Endodermal cell (in vitro differentiated cells): ENCODE results near the gene TFG. TPM values are rescaled to one million over a fixed set of nuclear protein-coding genes. Genes with fewer than 3 reads are reported as not detected.
"Not testable (repeated sequence)": the region's sequence is repeated elsewhere in the genome, so short reads cannot be mapped to it uniquely, and the experiment has no call there.

Experiments used
- DNase-seq: peaks from one replicate; pipeline ENCODE4 v3.0.0-alpha.2; 2017
- H3K27ac ChIP-seq: 2 replicates; pipeline ENCODE4 v1.5.1; 2013; ENCODE audit warnings: mild to moderate bottlenecking, low read depth, low read length, moderate library complexity
- H3K27me3 ChIP-seq: 2 replicates; pipeline ENCODE4 v1.6.1; 2013; ENCODE audit warnings: mild to moderate bottlenecking, low read length, moderate library complexity; ENCODE audit not compliant: insufficient read depth, control insufficient read depth, poor library complexity, severe bottlenecking
- H3K36me3 ChIP-seq: 2 replicates; pipeline ENCODE4 v1.7.0; 2013; ENCODE audit warnings: mild to moderate bottlenecking, low read length, moderate library complexity; ENCODE audit not compliant: control insufficient read depth, insufficient read depth
- H3K4me1 ChIP-seq: one replicate; pipeline ENCODE4 v1.7.0; 2013; ENCODE audit warnings: low read length; ENCODE audit not compliant: control insufficient read depth, insufficient read depth
- H3K4me3 ChIP-seq: 2 replicates; pipeline ENCODE4 v1.5.1; 2013; ENCODE audit warnings: mild to moderate bottlenecking, low read length, moderate library complexity
- H3K9ac ChIP-seq: 2 replicates; pipeline ENCODE4 v1.6.1; 2013; ENCODE audit warnings: mild to moderate bottlenecking, low read length, moderate library complexity; ENCODE audit not compliant: poor library complexity, severe bottlenecking; ENCODE audit errors: extremely low read depth
- H3K9me3 ChIP-seq: 2 replicates; pipeline ENCODE4 v1.6.1; 2013; ENCODE audit warnings: mild to moderate bottlenecking, low read length, moderate library complexity; ENCODE audit not compliant: control insufficient read depth
- H3K27ac Mint-ChIP-seq: 2 replicates; pipeline ENCODE4 v1.8.0; 2020; ENCODE audit warnings: mixed read lengths
- H3K27me3 Mint-ChIP-seq: 2 replicates; pipeline ENCODE4 v1.8.0; 2021; ENCODE audit warnings: mild to moderate bottlenecking, mixed read lengths; ENCODE audit not compliant: insufficient read depth
- H3K36me3 Mint-ChIP-seq: 2 replicates; pipeline ENCODE4 v1.8.0; 2020; ENCODE audit warnings: low read depth, mixed read lengths
- H3K4me1 Mint-ChIP-seq: 2 replicates; pipeline ENCODE4 v1.8.0; 2020; ENCODE audit warnings: mixed read lengths
- H3K4me3 Mint-ChIP-seq: 2 replicates; pipeline ENCODE4 v1.8.0; 2020; ENCODE audit warnings: mild to moderate bottlenecking, moderate library complexity, mixed read lengths
- H3K9me3 Mint-ChIP-seq: 2 replicates; pipeline ENCODE4 v1.8.0; 2020; ENCODE audit warnings: mild to moderate bottlenecking, mixed read lengths
- whole genome bisulfite sequencing, 2 experiments: methylation state at CpG; one replicate each; pipeline versions ENCODE4 v1.1.5 to v1.1.7; 2013; ENCODE audit warnings: missing lambda C conversion rate in 2 of 2, mixed read lengths in 1 of 2; ENCODE audit not compliant: insufficient coverage in 1 of 2, insufficient read length in 1 of 2; 5-methylcytosine and 5-hydroxymethylcytosine counted together
- total RNA-seq, 2 donors: library from RNA; stranded (reverse); fragmentation: NEBNext Ultra II Directional in 1 of 2; extraction: Animal tissue kit (Norgen Biotek cat#: 25700) in 1 of 2; gene quantifications; 2 replicates in 1 of 2; 3 replicates in 1 of 2; pipeline ENCODE4 v1.2.1, GENCODE V29; 2021
- TF ChIP-seq, protein P1 (sequence below): fragments of 200-600 bp; sonication (generic); conservative IDR thresholded peaks from 2 replicates; pipeline ENCODE4 v1.5.0; 2021; ENCODE audit warnings: antibody characterized with exemption, mild to moderate bottlenecking

TFG gene
- total RNA-seq, 2 donors from 2014 or later: 102 to 137 TPM

DNA sequence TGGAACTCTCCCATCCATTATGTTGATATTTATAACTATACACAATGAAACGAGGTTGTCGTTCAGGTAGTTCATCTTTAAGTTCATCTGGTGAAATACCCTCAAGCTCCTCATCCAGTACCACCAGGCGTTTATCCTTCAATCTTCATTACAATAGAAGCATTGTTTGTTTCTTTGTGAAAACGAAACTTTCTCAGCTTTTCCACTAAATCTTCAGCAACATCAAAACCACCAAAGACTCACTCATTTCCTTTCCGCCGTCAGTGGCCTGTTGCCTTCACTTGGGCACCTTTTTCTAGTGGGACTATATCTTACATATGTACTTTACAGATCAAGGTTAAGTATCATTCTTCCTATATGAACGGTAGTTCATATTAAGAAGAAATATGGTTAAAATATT is 44.1 kb upstream of the TFG start:
- Histone ChIP-seq H3K36me3 (no peaks in the 10 kb centered on the region), H3K27me3 (no peaks in the 10 kb centered on the region), H3K9ac (no peak overlapping the region), H3K9me3 (peaks cover 5% of the 10 kb centered on the region), H3K4me3 (no peak overlapping the region), H3K4me1 (peaks cover 4% of the 10 kb centered on the region), H3K27ac (no peak overlapping the region)
- no peak for DNase-seq
- H3K27ac Mint-ChIP-seq: no peak overlapping the region
- no peaks in the 10 kb centered on the region for H3K27me3 Mint-ChIP-seq
- peaks cover 5% of the 10 kb centered on the region for H3K4me1 Mint-ChIP-seq
- TF ChIP-seq, protein P1, sequence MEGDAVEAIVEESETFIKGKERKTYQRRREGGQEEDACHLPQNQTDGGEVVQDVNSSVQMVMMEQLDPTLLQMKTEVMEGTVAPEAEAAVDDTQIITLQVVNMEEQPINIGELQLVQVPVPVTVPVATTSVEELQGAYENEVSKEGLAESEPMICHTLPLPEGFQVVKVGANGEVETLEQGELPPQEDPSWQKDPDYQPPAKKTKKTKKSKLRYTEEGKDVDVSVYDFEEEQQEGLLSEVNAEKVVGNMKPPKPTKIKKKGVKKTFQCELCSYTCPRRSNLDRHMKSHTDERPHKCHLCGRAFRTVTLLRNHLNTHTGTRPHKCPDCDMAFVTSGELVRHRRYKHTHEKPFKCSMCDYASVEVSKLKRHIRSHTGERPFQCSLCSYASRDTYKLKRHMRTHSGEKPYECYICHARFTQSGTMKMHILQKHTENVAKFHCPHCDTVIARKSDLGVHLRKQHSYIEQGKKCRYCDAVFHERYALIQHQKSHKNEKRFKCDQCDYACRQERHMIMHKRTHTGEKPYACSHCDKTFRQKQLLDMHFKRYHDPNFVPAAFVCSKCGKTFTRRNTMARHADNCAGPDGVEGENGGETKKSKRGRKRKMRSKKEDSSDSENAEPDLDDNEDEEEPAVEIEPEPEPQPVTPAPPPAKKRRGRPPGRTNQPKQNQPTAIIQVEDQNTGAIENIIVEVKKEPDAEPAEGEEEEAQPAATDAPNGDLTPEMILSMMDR: no peak
- 84 to 94% methylated on average over 4 to 7 of the region's 7 CpGs for WGBS, 2 experiments
- H3K9me3 Mint-ChIP-seq: peaks cover 13% of the 10 kb centered on the region
- H3K4me3 Mint-ChIP-seq: no peak overlapping the region
- peaks cover 3% of the 10 kb centered on the region for H3K36me3 Mint-ChIP-seq

DNA sequence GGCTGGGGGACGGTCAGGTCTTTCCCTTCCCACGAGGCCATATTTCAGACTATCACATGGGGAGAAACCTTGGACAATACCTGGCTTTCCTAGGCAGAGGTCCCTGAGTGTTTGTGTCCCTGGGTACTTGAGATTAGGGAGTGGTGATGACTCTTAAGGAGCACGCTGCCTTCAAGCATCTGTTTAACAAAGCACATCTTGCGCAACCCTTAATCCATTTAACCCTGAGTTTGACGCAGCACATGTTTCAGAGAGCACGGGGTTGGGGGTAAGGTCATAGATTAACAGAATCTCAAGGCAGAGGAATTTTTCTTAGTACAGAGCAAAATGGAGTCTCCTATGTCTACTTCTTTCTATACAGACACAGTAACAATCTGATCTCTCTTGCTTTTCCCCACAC is 42.6 kb upstream of the TFG start:
- not testable (repeated sequence) for H3K4me3 ChIP-seq, H3K36me3 Mint-ChIP-seq, H3K27ac ChIP-seq, H3K36me3 ChIP-seq, H3K4me3 Mint-ChIP-seq, H3K27me3 Mint-ChIP-seq, H3K9me3 ChIP-seq, H3K4me1 Mint-ChIP-seq, H3K4me1 ChIP-seq, H3K27ac Mint-ChIP-seq, H3K9ac ChIP-seq, DNase-seq, H3K27me3 ChIP-seq
- peaks cover 27% of the 10 kb centered on the region for H3K9me3 Mint-ChIP-seq
- 80% methylated on average over 4 of the region's 6 CpGs; no CpG with 5 or more reads in 1 of the 2 experiments for WGBS, 2 experiments

DNA sequence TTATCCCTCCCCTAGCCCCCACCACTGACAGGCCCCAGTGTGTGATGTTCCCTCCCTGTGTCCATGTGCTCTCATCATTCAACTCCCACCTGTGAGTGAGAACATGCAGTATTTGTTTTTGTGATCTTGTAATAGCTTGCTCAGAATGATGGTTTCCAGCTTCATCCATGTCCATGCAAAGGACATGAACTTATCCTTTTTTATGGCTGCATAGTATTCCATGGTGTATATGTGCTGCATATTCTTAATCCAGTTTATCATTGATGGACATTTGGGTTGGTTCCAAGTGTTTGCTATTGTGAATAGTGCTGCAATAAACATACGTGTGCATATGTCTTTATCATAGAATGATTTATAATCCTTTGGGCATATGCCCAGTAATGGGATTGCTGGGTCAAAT is 42.0 kb upstream of the TFG start:
- H3K4me3 ChIP-seq, H3K36me3 Mint-ChIP-seq, H3K9ac ChIP-seq, H3K4me1 ChIP-seq, H3K27ac ChIP-seq, H3K27me3 Mint-ChIP-seq, H3K27me3 ChIP-seq, H3K9me3 ChIP-seq, H3K36me3 ChIP-seq, H3K4me3 Mint-ChIP-seq, DNase-seq, H3K27ac Mint-ChIP-seq, H3K4me1 Mint-ChIP-seq: not testable (repeated sequence)
- H3K9me3 Mint-ChIP-seq: peaks cover 30% of the 10 kb centered on the region
- 95% methylated on average over 1 of the region's 1 CpG; no CpG with 5 or more reads in 1 of the 2 experiments for WGBS, 2 experiments

DNA sequence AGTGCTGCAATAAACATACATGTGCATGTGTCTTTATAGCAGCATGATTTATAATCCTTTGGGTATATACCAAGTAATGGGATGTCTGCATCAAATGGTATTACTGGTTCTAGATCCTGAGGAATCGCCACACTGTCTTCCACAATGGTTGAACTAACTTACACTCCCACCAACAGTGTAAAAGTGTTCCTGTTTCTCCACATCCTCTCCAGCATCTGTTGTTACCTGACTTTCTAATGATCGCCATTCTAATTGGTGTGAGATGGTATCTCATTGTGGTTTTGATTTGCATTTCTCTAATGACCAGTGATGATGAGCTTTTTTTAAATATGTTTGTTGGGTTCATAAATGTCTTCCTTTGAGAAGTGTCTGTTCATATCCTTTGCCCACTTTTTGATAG is 38.3 kb upstream of the TFG start:
- peaks cover 32% of the 10 kb centered on the region for H3K9me3 Mint-ChIP-seq
- H3K36me3 ChIP-seq, H3K27me3 Mint-ChIP-seq, H3K27me3 ChIP-seq, H3K27ac ChIP-seq, H3K9ac ChIP-seq, H3K4me3 ChIP-seq, H3K9me3 ChIP-seq, H3K4me1 ChIP-seq, H3K36me3 Mint-ChIP-seq, H3K4me1 Mint-ChIP-seq, H3K4me3 Mint-ChIP-seq, H3K27ac Mint-ChIP-seq, DNase-seq: not testable (repeated sequence)
- WGBS, 2 experiments: 94 to 100% methylated on average over 1 of the region's 2 CpGs
